GM18951 (cell line): ENCODE measurements around the gene WDR83.
A peak's percentile ranks its signal among the peaks of the same experiment; 100 is the strongest.

ENCODE experiments used
- POLR2A ChIP-seq: IDR thresholded peaks from 4 replicates; pipeline ENCODE4 v1.6.1; 2011; ENCODE audit warnings: mild to moderate bottlenecking; ENCODE audit not compliant: insufficient read length, insufficient read depth; ENCODE audit errors: extremely low read depth
- in situ Hi-C: fragments of 300-500 bp; cut with MboI; formaldehyde crosslinking; loops from one replicate; pipeline ENCODE4 v1.12.0; 2022; ENCODE audit warnings: low sequenced_read_pairs, mixed read lengths, inconsistent platforms; ENCODE audit not compliant: unreplicated experiment

WDR83 gene

DNA sequence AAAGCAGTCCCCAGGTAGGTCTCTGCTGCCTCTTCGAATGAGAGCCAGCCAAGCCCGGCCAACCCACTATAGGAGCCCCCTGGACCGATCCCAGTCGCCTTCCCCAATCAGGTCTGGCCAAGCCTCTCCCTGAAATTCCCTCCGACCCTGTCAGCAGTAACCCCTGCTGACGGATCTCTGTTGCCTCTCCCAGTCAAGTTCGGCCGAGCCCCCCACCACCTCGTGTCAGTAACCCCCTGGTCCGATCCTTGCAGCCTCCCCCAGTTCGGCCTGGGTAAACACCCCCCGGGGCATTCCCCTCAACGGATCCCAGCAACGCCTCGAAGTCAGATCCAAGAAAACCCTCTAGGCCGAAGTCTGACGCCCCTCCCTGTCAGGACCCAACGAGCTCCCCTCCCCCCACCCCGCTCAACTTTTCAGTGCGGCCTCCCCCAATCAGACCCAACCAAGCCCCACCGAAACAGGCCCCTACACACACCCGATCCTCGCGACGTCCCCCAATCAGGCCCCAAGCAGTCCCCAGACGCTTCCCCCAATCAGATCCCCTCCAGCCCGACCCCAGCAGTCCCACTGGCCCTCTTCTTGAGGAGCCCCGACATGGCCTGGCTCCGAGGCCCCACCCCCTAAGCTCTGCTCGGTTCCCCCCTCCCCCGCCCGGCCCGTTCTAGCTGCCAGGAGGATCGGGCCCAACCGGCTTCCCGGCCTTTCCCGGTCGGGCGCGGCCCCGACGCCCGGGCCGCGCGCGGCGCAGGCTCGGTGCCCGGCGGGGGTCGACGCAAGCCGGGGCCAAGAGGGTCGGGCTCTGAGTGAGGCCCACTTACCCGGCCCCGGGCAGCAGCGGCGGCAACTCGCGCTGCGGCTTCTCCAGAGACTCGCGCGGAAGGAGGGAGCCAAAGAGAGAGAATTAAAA is 55.3 kb downstream of the WDR83 start:
- no peak for TF ChIP-seq POLR2A
- in situ Hi-C loops: no loop called here

DNA sequence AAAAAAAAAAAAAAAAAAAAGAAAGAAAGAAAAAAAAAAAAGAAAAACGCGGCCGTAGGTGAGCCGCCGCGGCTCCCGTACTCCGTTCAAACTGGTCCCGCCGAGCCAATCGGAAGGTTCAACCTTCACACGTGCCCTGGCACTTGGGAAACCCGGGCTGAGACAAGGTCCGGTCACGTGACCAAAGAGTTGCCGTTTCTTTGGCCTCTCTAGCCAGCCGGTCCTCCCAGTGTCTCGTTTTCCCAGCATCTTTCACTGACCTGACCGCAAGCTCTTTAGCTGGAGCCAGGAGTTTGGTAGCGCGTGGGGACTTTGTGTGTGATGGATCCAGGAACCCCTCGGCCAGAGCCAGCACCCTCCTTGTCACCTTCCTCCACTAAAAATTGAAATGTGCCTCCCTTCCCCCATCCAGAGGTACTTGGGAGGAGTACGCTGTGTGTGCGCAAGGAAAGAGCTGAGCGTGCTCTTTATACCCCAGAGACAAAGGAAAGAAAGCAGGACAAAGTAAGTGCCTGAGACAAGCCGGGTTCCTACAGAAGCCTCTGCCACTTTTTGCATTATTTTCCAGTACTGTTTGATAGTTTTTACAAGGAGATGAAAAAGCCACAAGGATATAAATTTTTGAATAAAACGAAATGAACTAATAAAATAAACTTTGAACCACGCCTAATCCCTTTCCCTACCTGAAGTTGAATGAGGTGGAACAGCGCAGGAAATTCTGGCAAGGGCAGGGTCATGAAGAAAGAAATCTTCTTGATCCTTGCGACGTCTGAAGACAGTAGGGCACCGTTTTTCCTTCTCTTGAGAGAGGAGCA is 56.2 kb downstream of the WDR83 start:
- in situ Hi-C loops: no loop called here
- TF ChIP-seq POLR2A: peak; percentile 61

DNA sequence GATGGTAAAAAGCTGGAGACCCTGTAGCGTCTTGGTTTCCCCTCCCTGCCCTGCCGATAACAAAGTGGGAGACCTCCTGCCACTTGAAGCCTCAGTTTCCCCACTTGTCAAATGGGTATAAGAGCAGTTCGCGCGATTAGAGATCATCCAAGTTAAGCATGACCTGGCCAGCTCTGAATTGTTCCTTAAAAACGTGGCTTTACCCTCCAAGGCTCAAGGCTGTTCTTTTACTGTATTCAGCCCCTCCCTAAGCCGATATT is 56.7 kb downstream of the WDR83 start:
- in situ Hi-C loops: no loop called here
- TF ChIP-seq POLR2A: no peak

DNA sequence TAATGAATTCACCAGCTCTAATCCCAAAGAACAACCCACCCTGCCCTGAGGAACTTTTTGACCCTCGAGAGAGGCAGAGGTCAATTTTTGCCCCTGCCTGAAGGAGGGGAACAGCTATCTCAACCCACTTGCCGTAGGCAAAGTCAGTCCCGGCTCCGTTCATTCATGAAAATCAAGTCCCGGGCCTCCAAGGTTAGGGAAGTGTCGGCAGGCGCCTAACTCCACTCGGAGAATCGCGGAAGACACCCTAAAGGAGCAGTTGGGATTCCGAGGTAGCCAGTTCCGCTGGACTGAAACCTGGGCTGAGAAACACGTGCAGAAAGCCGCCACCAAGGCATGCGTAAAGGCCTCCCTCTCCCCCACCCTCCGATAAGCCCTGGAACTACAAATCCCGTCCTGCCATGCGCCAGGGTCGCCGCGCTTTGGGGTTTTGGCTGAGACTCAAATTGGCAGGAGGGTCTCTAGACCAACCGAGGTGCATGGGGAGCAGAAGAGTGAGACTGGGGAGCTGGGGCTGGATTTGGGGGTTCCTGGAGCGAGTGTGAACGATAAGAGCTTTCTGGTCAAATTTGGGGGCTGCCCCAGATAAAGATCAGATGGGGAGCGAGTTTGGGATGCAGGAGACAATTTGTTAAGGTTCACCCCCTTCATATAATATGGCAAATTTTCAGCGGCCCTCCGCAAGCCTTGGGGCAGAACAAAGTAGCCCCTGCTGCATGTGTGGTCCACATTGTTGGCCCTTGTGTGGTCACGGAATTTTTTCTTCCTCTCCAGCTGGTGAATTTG is 57.2 kb downstream of the WDR83 start, which contains the start of gene TNPO2:
TSS of gene TNPO2 (minus strand) at position 292 of the 786 bp plus-strand sequence. CDS start 2,955 bp downstream, outside the sequence.
- peak; percentile 64 for TF ChIP-seq POLR2A
- in situ Hi-C loops: no loop called here
